ENCODE results near the gene MUS81.
A peak's percentile ranks its signal among the peaks of the same experiment; 100 is the strongest.

Gene MUS81

DNA sequence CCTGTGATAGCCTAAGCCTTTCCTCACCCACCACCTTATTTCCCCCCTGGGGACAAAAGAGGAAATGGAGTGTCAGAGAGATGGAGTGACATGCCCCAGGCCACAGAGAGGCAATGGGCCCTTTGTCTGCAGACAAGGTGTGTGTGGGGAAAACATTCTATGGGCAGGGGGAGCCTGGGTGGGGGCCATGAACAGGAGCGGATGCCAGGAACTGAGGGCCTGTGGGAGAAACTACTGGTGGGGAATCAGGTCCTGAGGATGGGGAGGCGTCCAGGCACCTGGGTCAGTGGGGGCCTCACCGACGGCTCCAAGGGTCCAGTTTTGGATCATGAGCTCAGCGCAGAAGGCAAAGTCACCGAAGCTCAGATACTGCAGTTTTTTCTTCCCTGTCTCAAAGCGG, 25.0 kb downstream of the MUS81 start:
- TF ChIP-seq CTCF (IDR thresholded peaks at IDR 0.05; ENCODE audit: low read depth, low read length) = no peak
- no peak for DNase-seq (ENCODE audit: low read depth in 2 of 2)
- no peak overlapping the region for H3K4me3 ChIP-seq (replicated peaks in 1 of 2; ENCODE audit: low read depth in 2 of 2, low read length in 2 of 2)

GRCh38 chr11:65885808-65886536, 25.7 kb downstream of the MUS81 start:
- no peak for DNase-seq (ENCODE audit: low read depth in 2 of 2)
- H3K4me3 ChIP-seq (replicated peaks in 1 of 2; ENCODE audit: low read depth in 2 of 2, low read length in 2 of 2) = no peak overlapping the region
- no peak for TF ChIP-seq CTCF (IDR thresholded peaks at IDR 0.05; ENCODE audit: low read depth, low read length)

DNA sequence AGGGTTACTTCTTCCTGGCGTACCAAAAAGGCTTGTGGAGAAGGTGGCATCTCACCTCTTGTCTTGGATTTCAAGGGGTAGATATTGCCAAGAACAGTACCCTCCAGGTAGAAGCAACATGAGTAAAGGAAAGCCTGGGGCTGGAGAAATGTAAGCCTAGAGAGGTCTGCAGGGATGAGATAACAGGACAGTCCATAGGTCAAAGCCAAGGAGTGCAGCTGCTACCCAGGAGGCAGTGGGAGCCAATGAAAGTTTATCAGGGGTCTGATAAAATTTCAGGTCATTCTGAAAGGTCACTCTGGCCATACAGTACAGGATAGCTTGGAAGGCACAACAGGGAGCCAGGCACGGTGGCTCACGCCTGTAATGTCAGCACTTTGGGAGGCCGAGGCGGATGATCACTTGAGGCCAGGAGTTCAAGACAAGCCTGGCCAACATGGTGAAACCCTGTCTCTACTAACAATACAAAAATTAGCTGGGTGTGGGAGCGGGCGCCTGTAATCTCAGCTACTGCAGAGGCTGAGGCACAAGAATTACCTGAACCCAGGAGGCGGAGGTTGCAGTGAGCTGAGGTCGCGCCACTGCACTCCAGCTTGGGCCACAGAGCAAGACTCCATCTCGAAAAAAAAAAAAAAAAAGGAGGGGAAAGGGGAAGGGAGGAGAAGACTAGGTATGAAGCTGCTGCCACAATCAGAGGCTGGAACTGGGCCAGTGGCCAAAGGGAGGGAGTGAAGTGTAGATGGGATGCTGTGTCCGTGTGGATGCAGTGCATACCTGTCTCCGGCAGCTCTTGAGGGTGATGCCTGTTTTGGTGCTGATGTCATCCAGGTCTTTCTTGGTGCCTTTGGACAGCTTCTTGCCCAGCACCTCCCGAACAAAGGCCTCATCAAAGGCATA, 26.8 kb downstream of the MUS81 start:
- DNase-seq (ENCODE audit: low read depth in 2 of 2) = no peak
- TF ChIP-seq CTCF (IDR thresholded peaks at IDR 0.05; ENCODE audit: low read depth, low read length) = no peak
- H3K4me3 ChIP-seq (replicated peaks in 1 of 2; ENCODE audit: low read depth in 2 of 2, low read length in 2 of 2) = peak overlapping the region; percentile 79 to 89

GRCh38 chr11:65887723-65888162, 27.5 kb downstream of the MUS81 start:
- H3K4me3 ChIP-seq (replicated peaks in 1 of 2; ENCODE audit: low read depth in 2 of 2, low read length in 2 of 2) = peak overlapping the region; percentile 79 to 89
- peak in 1 of 2 donors; percentile 61 for DNase-seq (ENCODE audit: low read depth in 2 of 2)

GRCh38 chr11:65888163-65888814, 28.1 kb downstream of the MUS81 start, which contains the start of gene FIBP:
Gene FIBP (minus strand): TSS chr11:65888471. CDS start chr11:65888418, 53 bp downstream.
- TF ChIP-seq CTCF (IDR thresholded peaks at IDR 0.05; ENCODE audit: low read depth, low read length) = peak; percentile 68
- peak; percentile 97 to 99 for DNase-seq (ENCODE audit: low read depth in 2 of 2)
- H3K4me3 ChIP-seq (replicated peaks in 1 of 2; ENCODE audit: low read depth in 2 of 2, low read length in 2 of 2) = peak within 1 kb of the TSS; percentile 79 to 89

More at GRCh38 chr11:65887723-65888162, 27.5 kb downstream of the MUS81 start:
- TF ChIP-seq CTCF (IDR thresholded peaks at IDR 0.05; ENCODE audit: low read depth, low read length) = no peak

All from cardiac fibroblast (primary cell).